A549 (cell line): ENCODE data around the gene VPS18. TPM values are rescaled to one million over a fixed set of nuclear protein-coding genes. Genes with fewer than 3 reads are reported as not detected.

Experiments
- ATAC-seq, 2 experiments: fragments of 200-7000 bp in 1 of 2; fragments of >200 bp in 1 of 2; cut with Nextera tagmentation in 1 of 2; cut with Tn5 transposase in 1 of 2; 3 replicates each; pipeline versions ENCODE4 v1.8.0 to v1.9.1; 2018 to 2020; ENCODE audit warnings: mild to moderate bottlenecking in 1 of 2, moderate library complexity in 1 of 2
- CTCF ChIA-PET: fragments of 300-600 bp; sonication (Branson Sonifier 250); formaldehyde crosslinking; extraction: SDS; loops from one replicate; lab custom pipeline; 2021; ENCODE audit warnings: antibody characterized with exemption, inconsistent platforms; lab: Yijun Ruan, JAX
- POLR2A ChIA-PET: fragments of 350-600 bp; formaldehyde crosslinking; extraction: SDS; loops from one replicate; lab custom pipeline; 2021; ENCODE audit warnings: antibody characterized with exemption, inconsistent platforms; lab: Yijun Ruan, JAX
- DNase-seq, 2 experiments: peaks; one replicate each; pipeline versions ENCODE4 v3.0.0 to v3.0.0-alpha.2; 2011 to 2016; ENCODE audit warnings: low read depth in 1 of 2, low spot score in 1 of 2
- FAIRE-seq: peaks from 2 replicates; lab custom pipeline; 2011; peaks lifted over from hg19 to GRCh38; lab: Jason Lieb, UNC
- H3K27ac ChIP-seq, 2 experiments: fragments of >200 bp; sonication (Bioruptor Twin); formaldehyde crosslinking; 3 replicates each; pipeline ENCODE4 v1.5.1; 2016 to 2017
- H3K4me1 ChIP-seq: fragments of >200 bp; sonication (Bioruptor Twin); formaldehyde crosslinking; 3 replicates; pipeline ENCODE4 v1.6.1; 2016
- H3K4me2 ChIP-seq: fragments of >200 bp; sonication (Bioruptor Twin); formaldehyde crosslinking; 3 replicates; pipeline ENCODE4 v1.6.1; 2016
- H3K4me3 ChIP-seq: fragments of >200 bp; sonication (Bioruptor Twin); formaldehyde crosslinking; 3 replicates; pipeline ENCODE4 v1.5.1; 2016
- H3K9me3 ChIP-seq: fragments of >200 bp; sonication (Bioruptor Twin); formaldehyde crosslinking; 3 replicates; pipeline ENCODE4 v1.6.1; 2016
- CHD2 ChIP-seq: fragments of 150-350 bp; IDR thresholded peaks from 2 replicates; pipeline ENCODE4 v1.6.1; 2014; ENCODE audit warnings: low read length; ENCODE audit not compliant: partially characterized antibody
- EHF ChIP-seq: fragments of 250-450 bp; sonication (Bioruptor Pico); IDR thresholded peaks from 2 replicates; pipeline ENCODE4 v1.5.0; 2020; ENCODE audit warnings: mild to moderate bottlenecking
- FOSB ChIP-seq: fragments of 250-450 bp; sonication (Bioruptor Pico); IDR thresholded peaks from 2 replicates; pipeline ENCODE4 v1.5.0; 2020; ENCODE audit warnings: mild to moderate bottlenecking, moderate library complexity
- FOSL2 ChIP-seq, 2 experiments: fragments of 450-650 bp in 1 of 2; fragments of >200 bp in 1 of 2; sonication (Bioruptor Twin) in 1 of 2; formaldehyde crosslinking; IDR thresholded peaks; 2 replicates each; pipeline versions ENCODE4 v1.5.0 to v1.6.1; 2016 to 2020; ENCODE audit warnings: mild to moderate bottlenecking in 1 of 2, moderate library complexity in 1 of 2
- FOXS1 ChIP-seq: fragments of 250-450 bp; sonication (Bioruptor Pico); IDR thresholded peaks from 2 replicates; pipeline ENCODE4 v1.5.0; 2020; ENCODE audit warnings: mild to moderate bottlenecking, moderate library complexity
- HOXB5 ChIP-seq: fragments of 250-450 bp; sonication (Bioruptor Pico); IDR thresholded peaks from 2 replicates; pipeline ENCODE4 v1.5.0; 2020; ENCODE audit warnings: mild to moderate bottlenecking, moderate library complexity
- KDM5A ChIP-seq: fragments of 200-600 bp; sonication (generic); IDR thresholded peaks from 2 replicates; pipeline ENCODE4 v1.6.1; 2016; ENCODE audit warnings: antibody characterized with exemption, mild to moderate bottlenecking
- MAZ ChIP-seq: fragments of 150-350 bp; IDR thresholded peaks from 2 replicates; pipeline ENCODE4 v1.6.1; 2014; ENCODE audit warnings: antibody characterized with exemption, low read depth, low read length, borderline replicate concordance
- MYC ChIP-seq: IDR thresholded peaks from 2 replicates; pipeline ENCODE4 v1.6.1; 2012; ENCODE audit warnings: mild to moderate bottlenecking, inconsistent platforms, low read length, improper control_type of control experiment, borderline replicate concordance
- NFE2L2 ChIP-seq: fragments of 150-350 bp; conservative IDR thresholded peaks from 2 replicates; pipeline ENCODE4 v1.6.1; 2014; ENCODE audit warnings: low read length
- PHF8 ChIP-seq: fragments of 200-600 bp; sonication (generic); IDR thresholded peaks from 2 replicates; pipeline ENCODE4 v1.6.1; 2016; ENCODE audit warnings: low read depth, mild to moderate bottlenecking, antibody characterized with exemption, moderate library complexity, borderline replicate concordance
- POLR2A ChIP-seq: IDR thresholded peaks from 2 replicates; pipeline ENCODE4 v1.6.1; 2012; ENCODE audit warnings: mild to moderate bottlenecking, low read length
- POLR2AphosphoS2 ChIP-seq: conservative IDR thresholded peaks from 2 replicates; pipeline ENCODE4 v1.6.1; 2012; ENCODE audit warnings: low read length, improper control_type of control experiment, inconsistent platforms
- RARB ChIP-seq: fragments of 250-450 bp; sonication (Bioruptor Pico); IDR thresholded peaks from 2 replicates; pipeline ENCODE4 v1.8.0; 2021; ENCODE audit warnings: mild to moderate bottlenecking, moderate library complexity
- RCOR1 ChIP-seq: fragments of 150-350 bp; IDR thresholded peaks from 2 replicates; pipeline ENCODE4 v1.6.1; 2014; ENCODE audit warnings: antibody characterized with exemption, low read length, low read depth
- SMC3 ChIP-seq: fragments of >200 bp; sonication (Bioruptor Twin); formaldehyde crosslinking; IDR thresholded peaks from 3 replicates; pipeline ENCODE4 v1.6.1; 2018; ENCODE audit warnings: inconsistent platforms
- WGBS: methylation state at CpG from one replicate; pipeline ENCODE4 v1.1.6; 2017; ENCODE audit errors: missing lambda C conversion rate; 5-methylcytosine and 5-hydroxymethylcytosine counted together
- polyA plus RNA-seq, 4 experiments: library from polyadenylated mRNA; depleted of rRNA in 3 of 4; stranded (reverse); fragments of >200 nt; fragmentation: RNase III in 1 of 4; extraction: RNeasy Plus Mini Kit Qiagen cat#74134 plus additional on column Dnase treatment in 1 of 4; gene quantifications; 2 replicates in 3 of 4; 3 replicates in 1 of 4; pipeline ENCODE4 v1.2.3, GENCODE V29; 2011 to 2017
- TF ChIP-seq, protein P1 (sequence below): IDR thresholded peaks from 2 replicates; pipeline ENCODE4 v1.6.1; 2012
- TF ChIP-seq, protein P2 (sequence below): IDR thresholded peaks from 2 replicates; pipeline ENCODE4 v1.6.1; 2012
- TF ChIP-seq, protein P3 (sequence below): fragments of 200-600 bp; sonication (generic); IDR thresholded peaks from 2 replicates; pipeline ENCODE4 v1.6.1; 2016; ENCODE audit warnings: antibody characterized with exemption, mild to moderate bottlenecking, moderate library complexity

The VPS18 gene
- polyA plus RNA-seq, 2 of the 4 experiments (the other 2 are of a cell fraction), result 9.0 to 15.2 TPM

DNA sequence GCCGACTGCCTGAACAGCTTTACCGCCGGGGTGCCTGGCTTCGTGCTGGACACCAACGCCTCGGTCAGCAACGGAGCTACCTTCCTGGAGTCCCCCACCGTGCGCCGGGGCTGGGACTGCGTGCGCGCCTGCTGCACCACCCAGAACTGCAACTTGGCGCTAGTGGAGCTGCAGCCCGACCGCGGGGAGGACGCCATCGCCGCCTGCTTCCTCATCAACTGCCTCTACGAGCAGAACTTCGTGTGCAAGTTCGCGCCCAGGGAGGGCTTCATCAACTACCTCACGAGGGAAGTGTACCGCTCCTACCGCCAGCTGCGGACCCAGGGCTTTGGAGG is 49.6 kb upstream of the VPS18 start:
- FAIRE-seq, result no peak
- no peaks in the 10 kb centered on the region for H3K9me3 ChIP-seq
- ChIA-PET CTCF (interaction anchor here (0.6 to 8.2 kb wide), 2 partner anchors 13 to 374 kb away, joined by 3 to 82 read pairs; no protein-coding TSS in a partner anchor), POLR2A (no interaction called here)
- no peak for DNase-seq
- H3K4me2 ChIP-seq, result peak overlapping the region; percentile 92; the same call in 1 of the 3 replicates
- no peak overlapping the region; a peak in 1 of 6 replicates for H3K27ac ChIP-seq
- H3K4me1 ChIP-seq, result peaks cover 23% of the 10 kb centered on the region
- WGBS, result 97% methylated on average over 14 of the region's 28 CpGs
- TF ChIP-seq FOSL2 (IDR thresholded peaks at IDR 0.05) (no peak), FOSL2 (CRISPR knock-in tag; IDR thresholded peaks at IDR 0.05) (no peak), HOXB5 (no peak), KDM5A (no peak), RCOR1 (no peak), CHD2 (no peak), FOXS1 (CRISPR knock-in tag) (no peak)
- TF ChIP-seq, protein P1, sequence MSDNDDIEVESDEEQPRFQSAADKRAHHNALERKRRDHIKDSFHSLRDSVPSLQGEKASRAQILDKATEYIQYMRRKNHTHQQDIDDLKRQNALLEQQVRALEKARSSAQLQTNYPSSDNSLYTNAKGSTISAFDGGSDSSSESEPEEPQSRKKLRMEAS, result no peak
- H3K4me3 ChIP-seq, result no peak overlapping the region
- no peak for ATAC-seq

DNA sequence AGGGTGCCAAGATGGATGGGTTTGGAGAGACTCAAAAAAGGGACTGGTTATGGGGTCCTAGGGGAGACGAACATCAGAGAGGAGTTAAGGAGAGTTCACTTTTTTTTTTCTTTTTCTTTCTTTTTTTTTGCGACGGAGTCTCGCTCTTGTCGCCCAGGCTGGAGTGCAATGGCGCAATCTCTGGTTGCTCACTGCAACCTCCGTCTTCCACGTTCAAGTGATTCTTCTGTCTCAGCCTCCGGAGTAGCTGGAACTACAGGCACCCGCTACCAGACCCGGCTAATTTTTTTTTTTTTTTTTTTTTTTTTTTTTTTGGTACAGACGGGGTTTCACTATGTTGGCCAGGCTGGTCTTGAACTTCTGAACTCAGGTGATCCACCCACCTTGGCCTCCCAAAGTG is 49.2 kb upstream of the VPS18 start:
- no peak for TF ChIP-seq POLR2AphosphoS2
- TF ChIP-seq NFE2L2, result no peak
- TF ChIP-seq FOSB (CRISPR knock-in tag), result no peak
- no peak for TF ChIP-seq RARB
- TF ChIP-seq POLR2A, result no peak
- TF ChIP-seq EHF, result no peak
- TF ChIP-seq SMC3, result no peak
- no peak for TF ChIP-seq HOXB5
- TF ChIP-seq PHF8, result no peak
- TF ChIP-seq, protein P2, sequence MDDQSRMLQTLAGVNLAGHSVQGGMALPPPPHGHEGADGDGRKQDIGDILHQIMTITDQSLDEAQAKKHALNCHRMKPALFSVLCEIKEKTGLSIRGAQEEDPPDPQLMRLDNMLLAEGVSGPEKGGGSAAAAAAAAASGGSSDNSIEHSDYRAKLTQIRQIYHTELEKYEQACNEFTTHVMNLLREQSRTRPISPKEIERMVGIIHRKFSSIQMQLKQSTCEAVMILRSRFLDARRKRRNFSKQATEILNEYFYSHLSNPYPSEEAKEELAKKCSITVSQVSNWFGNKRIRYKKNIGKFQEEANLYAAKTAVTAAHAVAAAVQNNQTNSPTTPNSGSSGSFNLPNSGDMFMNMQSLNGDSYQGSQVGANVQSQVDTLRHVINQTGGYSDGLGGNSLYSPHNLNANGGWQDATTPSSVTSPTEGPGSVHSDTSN, result no peak
- TF ChIP-seq MAZ, result no peak
- TF ChIP-seq, protein P3, sequence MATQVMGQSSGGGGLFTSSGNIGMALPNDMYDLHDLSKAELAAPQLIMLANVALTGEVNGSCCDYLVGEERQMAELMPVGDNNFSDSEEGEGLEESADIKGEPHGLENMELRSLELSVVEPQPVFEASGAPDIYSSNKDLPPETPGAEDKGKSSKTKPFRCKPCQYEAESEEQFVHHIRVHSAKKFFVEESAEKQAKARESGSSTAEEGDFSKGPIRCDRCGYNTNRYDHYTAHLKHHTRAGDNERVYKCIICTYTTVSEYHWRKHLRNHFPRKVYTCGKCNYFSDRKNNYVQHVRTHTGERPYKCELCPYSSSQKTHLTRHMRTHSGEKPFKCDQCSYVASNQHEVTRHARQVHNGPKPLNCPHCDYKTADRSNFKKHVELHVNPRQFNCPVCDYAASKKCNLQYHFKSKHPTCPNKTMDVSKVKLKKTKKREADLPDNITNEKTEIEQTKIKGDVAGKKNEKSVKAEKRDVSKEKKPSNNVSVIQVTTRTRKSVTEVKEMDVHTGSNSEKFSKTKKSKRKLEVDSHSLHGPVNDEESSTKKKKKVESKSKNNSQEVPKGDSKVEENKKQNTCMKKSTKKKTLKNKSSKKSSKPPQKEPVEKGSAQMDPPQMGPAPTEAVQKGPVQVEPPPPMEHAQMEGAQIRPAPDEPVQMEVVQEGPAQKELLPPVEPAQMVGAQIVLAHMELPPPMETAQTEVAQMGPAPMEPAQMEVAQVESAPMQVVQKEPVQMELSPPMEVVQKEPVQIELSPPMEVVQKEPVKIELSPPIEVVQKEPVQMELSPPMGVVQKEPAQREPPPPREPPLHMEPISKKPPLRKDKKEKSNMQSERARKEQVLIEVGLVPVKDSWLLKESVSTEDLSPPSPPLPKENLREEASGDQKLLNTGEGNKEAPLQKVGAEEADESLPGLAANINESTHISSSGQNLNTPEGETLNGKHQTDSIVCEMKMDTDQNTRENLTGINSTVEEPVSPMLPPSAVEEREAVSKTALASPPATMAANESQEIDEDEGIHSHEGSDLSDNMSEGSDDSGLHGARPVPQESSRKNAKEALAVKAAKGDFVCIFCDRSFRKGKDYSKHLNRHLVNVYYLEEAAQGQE, result no peak
- TF ChIP-seq MYC, result no peak
- H3K9me3 ChIP-seq, result no peaks in the 10 kb centered on the region
- no peak for FAIRE-seq
- CTCF ChIA-PET, result interaction anchor here (0.6 to 8.2 kb wide), 2 partner anchors 13 to 374 kb away, joined by 3 to 82 read pairs; no protein-coding TSS in a partner anchor
- H3K4me2 ChIP-seq, result no peak overlapping the region
- no peak overlapping the region for H3K27ac ChIP-seq
- POLR2A ChIA-PET, result no interaction called here
- no peak for DNase-seq
- no peak for ATAC-seq
- peaks cover 23% of the 10 kb centered on the region for H3K4me1 ChIP-seq
- no peak overlapping the region for H3K4me3 ChIP-seq
- 90% methylated on average over 11 of the region's 12 CpGs for WGBS
